Measurements from ENCODE around the gene LHX3.

DNA sequence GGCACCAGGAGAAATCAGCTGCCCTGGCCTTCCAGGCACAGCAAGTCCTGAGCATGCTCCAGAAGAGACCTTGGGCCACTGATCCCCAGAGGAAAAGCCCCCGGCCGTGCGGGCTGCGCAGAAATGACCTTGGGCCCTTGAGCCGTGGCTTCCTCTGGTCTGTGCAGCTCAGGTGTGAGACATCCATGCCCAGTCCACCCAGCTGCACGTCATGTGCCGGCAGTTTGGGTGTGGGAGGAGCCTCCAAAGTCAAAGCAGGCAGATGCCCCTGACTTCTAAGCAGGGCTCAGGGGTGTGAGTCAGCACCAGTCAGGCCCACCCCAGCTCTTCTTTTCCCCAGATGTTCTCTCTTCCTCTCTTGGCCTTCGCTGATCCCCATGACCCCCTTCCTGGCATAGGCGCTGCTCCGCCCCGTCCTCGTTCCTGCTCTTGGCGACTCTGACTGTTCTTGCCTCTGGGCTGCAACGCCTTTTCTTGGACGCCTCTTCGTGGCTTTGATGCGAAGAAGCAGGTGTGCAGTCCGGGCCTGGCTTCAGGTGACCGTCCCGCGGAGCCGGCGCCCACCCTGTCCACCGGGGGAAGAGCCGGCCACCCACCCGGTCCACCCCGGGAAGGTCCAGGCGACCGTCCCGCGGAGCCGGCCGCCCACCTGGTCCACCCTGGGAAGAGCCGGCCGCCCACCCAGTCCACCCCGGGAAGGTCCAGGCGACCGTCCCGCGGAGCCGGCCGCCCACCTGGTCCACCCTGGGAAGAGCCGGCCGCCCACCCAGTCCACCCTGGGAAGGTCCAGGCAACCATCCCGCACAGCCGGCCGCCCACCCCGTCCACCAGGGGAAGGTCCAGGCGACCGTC is 46.6 kb upstream of the LHX3 start:
- TF ChIP-seq CTCF (IDR thresholded peaks at IDR 0.05; ENCODE audit: insufficient read depth, low read depth, low read length) (no peak), EZH2 (IDR thresholded peaks at IDR 0.05; ENCODE audit: insufficient read depth, low read length) (no peak)
